KOPT-K1 (cell line): ENCODE measurements around the gene UNKL.
"Not testable (repeated sequence)": the region's sequence is repeated elsewhere in the genome, so short reads cannot be mapped to it uniquely, and the experiment has no call there.

Source experiments
- H3K27ac ChIP-seq: fragments of 200-600 bp; sonication (generic); 2 replicates; pipeline ENCODE4 v1.5.1; 2016; ENCODE audit warnings: antibody characterized with exemption, mild to moderate bottlenecking, low read depth, low read length; ENCODE audit not compliant: poor library complexity, severe bottlenecking
- H3K36me3 ChIP-seq: fragments of 200-600 bp; sonication (generic); 2 replicates; pipeline ENCODE4 v1.5.1; 2017; ENCODE audit warnings: antibody characterized with exemption, mild to moderate bottlenecking, low read length, moderate library complexity; ENCODE audit not compliant: insufficient read depth
- H3K9me3 ChIP-seq: fragments of 200-600 bp; sonication (generic); 2 replicates; pipeline ENCODE4 v1.5.1; 2017; ENCODE audit warnings: antibody characterized with exemption, low read length, mild to moderate bottlenecking; ENCODE audit not compliant: insufficient read depth, poor library complexity, severe bottlenecking

Gene UNKL

GRCh38 chr16:1333149-1333812 lies 81.2 kb downstream of the UNKL start, which contains the start of gene BAIAP3:
Gene BAIAP3 (plus strand): TSS chr16:1333645. CDS start chr16:1338550, 4,905 bp downstream.
- H3K9me3 ChIP-seq = no peaks in the 10 kb centered on the region
- no peaks in the 10 kb centered on the region for H3K36me3 ChIP-seq
- H3K27ac ChIP-seq = no peak within 1 kb of the TSS

DNA sequence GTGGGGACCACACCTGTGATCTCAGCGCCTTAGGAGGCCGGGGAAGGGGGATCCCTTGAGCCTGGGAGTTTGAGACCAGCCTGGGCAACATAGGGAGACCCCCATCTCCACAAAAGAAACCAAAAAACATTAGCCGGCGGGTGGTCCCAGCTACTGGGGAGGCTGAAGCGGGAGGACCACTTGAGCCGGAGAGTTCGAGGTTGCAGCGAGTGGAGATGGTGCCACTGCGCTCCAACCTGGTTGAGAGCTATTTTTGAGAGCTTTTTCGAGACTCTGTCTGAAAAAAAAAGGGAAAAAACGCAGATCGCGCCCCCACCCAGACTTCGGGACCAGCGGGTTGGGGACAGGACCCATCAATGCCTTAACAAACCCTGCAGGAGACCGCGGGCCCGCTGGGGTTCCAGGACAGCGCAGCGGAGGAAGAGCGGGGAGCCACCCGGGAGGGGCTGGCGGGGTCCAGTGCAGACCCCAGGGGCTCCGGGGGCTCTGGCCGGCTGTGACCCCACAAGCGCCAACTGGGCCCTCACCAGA lies 81.8 kb downstream of the UNKL start:
- no peak overlapping the region for H3K27ac ChIP-seq

GRCh38 chr16:1331712-1332617 lies 82.5 kb downstream of the UNKL start:
- H3K27ac ChIP-seq = no peak overlapping the region
- 0 out of 2 replicates have a peak, but pooled peaks cover 6% of the 10 kb centered on the region for H3K36me3 ChIP-seq
- no peaks in the 10 kb centered on the region for H3K9me3 ChIP-seq

More for the DNA sequence above, 81.8 kb downstream of the UNKL start:
- Histone ChIP-seq H3K36me3 (no peaks in the 10 kb centered on the region), H3K9me3 (no peaks in the 10 kb centered on the region)

GRCh38 chr16:1330931-1331711 lies 83.4 kb downstream of the UNKL start:
- H3K36me3 ChIP-seq = 0 out of 2 replicates have a peak, but pooled peaks cover 7% of the 10 kb centered on the region
- no peak overlapping the region for H3K27ac ChIP-seq
- no peaks in the 10 kb centered on the region for H3K9me3 ChIP-seq

GRCh38 chr16:1330260-1330914 lies 84.1 kb downstream of the UNKL start:
- Histone ChIP-seq H3K27ac (no peak overlapping the region), H3K9me3 (no peaks in the 10 kb centered on the region), H3K36me3 (peaks cover 15% of the 10 kb centered on the region)

- H3K27ac ChIP-seq, H3K9me3 ChIP-seq: not testable (repeated sequence)
- H3K36me3 ChIP-seq = peaks cover 29% of the 10 kb centered on the region
Observed at GRCh38 chr16:1328961-1329360, 85.5 kb downstream of the UNKL start.

DNA sequence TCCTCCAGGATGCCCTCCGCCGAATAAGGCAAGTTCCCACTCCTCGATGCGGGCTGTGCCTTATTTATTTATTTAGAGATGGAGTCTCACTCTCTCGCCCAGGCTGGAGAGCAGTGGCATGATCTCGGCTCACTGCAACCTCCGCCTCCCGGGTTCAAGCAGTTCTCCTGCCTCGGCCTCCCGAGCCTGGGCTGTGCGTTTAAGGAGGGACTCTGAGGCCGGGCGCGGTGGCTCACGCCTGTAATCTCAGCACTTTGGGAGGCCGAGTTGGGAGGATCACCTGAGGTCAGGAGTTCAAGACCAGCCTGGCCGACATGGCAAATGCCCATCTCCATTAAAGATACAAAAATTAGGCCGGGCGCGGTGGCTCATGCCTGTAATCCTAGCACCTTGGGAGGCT lies 86.4 kb downstream of the UNKL start:
- not testable (repeated sequence) for H3K27ac ChIP-seq, H3K9me3 ChIP-seq
- H3K36me3 ChIP-seq = peaks cover 37% of the 10 kb centered on the region

GRCh38 chr16:1327619-1327947 lies 86.9 kb downstream of the UNKL start:
- Histone ChIP-seq H3K9me3 (no peaks in the 10 kb centered on the region), H3K27ac (no peak overlapping the region)

DNA sequence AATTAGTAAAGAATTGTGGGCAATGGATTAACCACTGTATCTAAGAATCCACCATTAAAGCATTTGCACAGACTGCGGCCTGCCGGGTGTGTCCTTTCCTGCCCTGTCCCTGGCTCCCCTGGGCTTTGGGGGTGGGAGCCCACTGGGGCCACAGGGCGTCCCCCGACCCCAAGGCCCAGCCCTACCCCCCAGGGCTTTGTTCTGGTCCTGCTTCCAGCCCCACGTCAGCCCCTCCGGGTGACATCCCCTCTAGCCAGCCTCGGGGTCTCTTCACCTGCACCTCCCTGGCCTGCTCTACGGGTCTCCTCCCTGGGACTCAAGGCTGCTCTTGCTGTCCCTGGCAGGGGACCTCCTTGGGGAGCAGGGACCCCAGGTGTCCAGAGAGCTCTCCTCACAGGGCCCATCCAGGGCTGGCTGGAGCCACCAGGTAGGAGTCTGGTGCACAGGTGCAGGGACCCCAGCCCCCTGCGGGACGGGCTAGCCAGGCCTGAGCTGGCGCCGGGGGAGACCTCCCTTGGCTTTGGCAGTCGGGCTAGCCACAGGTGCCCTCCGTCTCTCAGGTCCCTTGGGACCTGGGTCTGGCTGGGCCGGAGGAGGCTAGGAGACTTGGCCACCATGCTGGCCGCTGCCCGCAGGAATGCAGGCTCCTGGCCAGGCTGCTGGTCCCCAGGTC lies 87.4 kb downstream of the UNKL start:
- H3K9me3 ChIP-seq = no peaks in the 10 kb centered on the region
- H3K27ac ChIP-seq = no peak overlapping the region
- peaks cover 48% of the 10 kb centered on the region for H3K36me3 ChIP-seq

More at GRCh38 chr16:1327619-1327947, 86.9 kb downstream of the UNKL start:
- H3K36me3 ChIP-seq = peaks cover 43% of the 10 kb centered on the region

DNA sequence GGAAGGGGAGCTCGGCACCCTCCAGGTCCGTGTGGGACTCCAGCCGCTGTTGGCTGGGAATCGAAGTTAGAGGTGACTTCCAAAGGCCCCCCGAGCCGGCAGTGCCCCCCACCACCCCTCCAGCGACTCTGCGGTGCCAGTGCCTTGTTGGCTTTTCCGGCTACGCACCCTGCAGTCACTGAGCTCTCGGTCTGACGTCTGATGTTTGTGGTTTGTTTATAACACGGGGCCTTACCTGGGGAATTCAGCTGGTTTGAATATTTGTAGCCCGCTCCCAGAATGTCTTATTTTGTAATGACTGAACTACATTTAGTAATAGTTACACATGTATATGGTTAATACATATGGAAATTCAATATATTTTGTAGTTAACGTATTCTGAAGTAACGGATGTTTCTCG lies 88.1 kb downstream of the UNKL start:
- H3K27ac ChIP-seq = no peak overlapping the region
- peaks cover 55% of the 10 kb centered on the region for H3K36me3 ChIP-seq
- H3K9me3 ChIP-seq = no peaks in the 10 kb centered on the region

GRCh38 chr16:1325673-1326371 lies 88.7 kb downstream of the UNKL start:
- H3K36me3 ChIP-seq = peaks cover 60% of the 10 kb centered on the region
- H3K9me3 ChIP-seq = no peaks in the 10 kb centered on the region
- H3K27ac ChIP-seq = no peak overlapping the region

DNA sequence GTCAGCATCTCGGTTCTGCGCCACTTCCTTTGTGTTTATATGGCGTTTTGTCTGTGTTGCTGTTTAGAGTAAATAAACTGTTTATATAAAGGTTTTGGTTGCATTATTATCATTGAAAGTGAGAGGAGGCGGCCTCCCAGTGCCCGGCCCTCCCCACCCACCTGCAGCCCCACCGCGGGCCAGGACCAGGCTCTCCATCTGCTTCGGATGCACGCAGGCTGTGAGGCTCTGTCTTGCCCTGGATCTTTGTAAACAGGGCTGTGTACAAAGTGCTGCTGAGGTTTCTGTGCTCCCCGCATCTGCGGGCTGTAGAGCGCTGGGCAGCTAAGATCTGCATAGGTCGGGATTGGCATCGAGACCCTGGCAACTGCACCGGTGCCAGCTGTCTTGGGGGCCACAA lies 89.2 kb downstream of the UNKL start:
- Histone ChIP-seq H3K27ac (no peak overlapping the region), H3K36me3 (peaks cover 66% of the 10 kb centered on the region), H3K9me3 (no peaks in the 10 kb centered on the region)

- Histone ChIP-seq H3K36me3 (peaks cover 75% of the 10 kb centered on the region), H3K27ac (no peak overlapping the region), H3K9me3 (no peaks in the 10 kb centered on the region)
Observed at GRCh38 chr16:1324286-1324826, 90.1 kb downstream of the UNKL start.
